Esophagus squamous epithelium (tissue), 4 donors: ENCODE data around the gene GARIN3.

ENCODE experiments used
- CTCF ChIP-seq, 6 experiments: fragments of 450-650 bp in 4 of 6; fragments of 200-600 bp in 2 of 6; sonication (generic) in 2 of 6; IDR thresholded peaks; one replicate each; pipeline ENCODE4 v1.5.1; 2016 to 2019; ENCODE audit warnings: antibody characterized with exemption in 6 of 6, mild to moderate bottlenecking in 4 of 6, moderate library complexity in 4 of 6
- POLR2A ChIP-seq, 4 donors: fragments of 450-650 bp; IDR thresholded peaks; one replicate each; pipeline ENCODE4 v1.6.1; 2017; ENCODE audit warnings: antibody characterized with exemption in 4 of 4, mild to moderate bottlenecking in 4 of 4, moderate library complexity in 3 of 4

GRCh38 chr5:157120102-157120501 lies 46.0 kb downstream of the GARIN3 start:
- TF ChIP-seq POLR2A (IDR thresholded peaks at IDR 0.05), result no peak
- no peak for TF ChIP-seq CTCF (IDR thresholded peaks at IDR 0.05)
